ENCODE data around the gene PSMD13.
A peak's percentile ranks its signal among the peaks of the same experiment; 100 is the strongest.

The PSMD13 gene

GRCh38 chr11:200224-201003, 36.4 kb upstream of the PSMD13 start:
- TF ChIP-seq, protein P1, sequence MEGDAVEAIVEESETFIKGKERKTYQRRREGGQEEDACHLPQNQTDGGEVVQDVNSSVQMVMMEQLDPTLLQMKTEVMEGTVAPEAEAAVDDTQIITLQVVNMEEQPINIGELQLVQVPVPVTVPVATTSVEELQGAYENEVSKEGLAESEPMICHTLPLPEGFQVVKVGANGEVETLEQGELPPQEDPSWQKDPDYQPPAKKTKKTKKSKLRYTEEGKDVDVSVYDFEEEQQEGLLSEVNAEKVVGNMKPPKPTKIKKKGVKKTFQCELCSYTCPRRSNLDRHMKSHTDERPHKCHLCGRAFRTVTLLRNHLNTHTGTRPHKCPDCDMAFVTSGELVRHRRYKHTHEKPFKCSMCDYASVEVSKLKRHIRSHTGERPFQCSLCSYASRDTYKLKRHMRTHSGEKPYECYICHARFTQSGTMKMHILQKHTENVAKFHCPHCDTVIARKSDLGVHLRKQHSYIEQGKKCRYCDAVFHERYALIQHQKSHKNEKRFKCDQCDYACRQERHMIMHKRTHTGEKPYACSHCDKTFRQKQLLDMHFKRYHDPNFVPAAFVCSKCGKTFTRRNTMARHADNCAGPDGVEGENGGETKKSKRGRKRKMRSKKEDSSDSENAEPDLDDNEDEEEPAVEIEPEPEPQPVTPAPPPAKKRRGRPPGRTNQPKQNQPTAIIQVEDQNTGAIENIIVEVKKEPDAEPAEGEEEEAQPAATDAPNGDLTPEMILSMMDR (IDR thresholded peaks at IDR 0.05; ENCODE audit: unreplicated experiment in 3 of 3): no peak
- H3K27me3 Mint-ChIP-seq (ENCODE audit: low read depth): no peaks in the 10 kb centered on the region
- no peaks in the 10 kb centered on the region for H3K9me3 Mint-ChIP-seq
- H3K4me3 Mint-ChIP-seq: no peak overlapping the region
- H3K4me1 Mint-ChIP-seq: peaks cover 12% of the 10 kb centered on the region
- no peak overlapping the region for H3K27ac Mint-ChIP-seq
- peaks cover 19% of the 10 kb centered on the region for H3K36me3 Mint-ChIP-seq (ENCODE audit: low read depth)

DNA sequence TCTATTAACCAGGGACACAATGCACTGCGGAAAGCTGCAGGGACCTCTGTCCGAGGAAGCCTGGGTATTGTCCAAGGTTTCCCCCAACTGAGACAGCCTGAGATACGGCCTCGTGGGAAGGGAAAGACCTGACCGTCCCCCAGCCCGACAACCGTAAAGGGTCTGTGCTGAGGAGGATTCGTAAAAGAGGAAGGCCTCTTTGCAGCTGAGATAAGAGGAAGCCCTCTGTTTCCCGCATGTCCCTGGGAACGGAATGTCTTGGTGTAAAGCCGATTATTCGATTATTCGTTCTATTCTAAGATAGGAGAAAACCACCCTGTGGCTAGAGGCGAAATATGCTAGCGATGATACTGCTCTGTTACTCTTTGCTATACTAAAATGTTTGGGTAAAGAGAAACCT, 34.8 kb upstream of the PSMD13 start:
- Mint-ChIP-seq H3K27ac (no peak overlapping the region), H3K4me3 (no peak overlapping the region)

DNA sequence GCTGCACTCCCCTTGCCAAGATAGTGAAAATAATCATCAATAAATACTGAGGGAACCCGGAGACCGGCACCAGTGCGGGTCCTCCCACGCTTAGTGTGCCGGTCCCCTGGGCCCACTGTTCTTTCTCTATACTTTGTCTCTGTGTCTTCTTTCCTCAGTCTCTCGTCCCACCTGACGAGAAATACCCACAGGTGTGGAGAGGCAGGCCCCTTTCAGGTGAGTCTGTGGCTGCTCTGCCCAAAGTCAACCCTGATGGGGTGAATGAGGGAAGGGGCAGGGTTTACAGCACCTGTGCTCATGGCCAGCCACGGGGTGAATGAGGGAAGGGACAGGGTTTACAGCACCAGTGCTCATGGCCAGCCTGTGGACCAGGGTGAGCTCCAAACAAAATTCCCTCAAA, 34.3 kb upstream of the PSMD13 start:
- TF ChIP-seq, protein P1 (IDR thresholded peaks at IDR 0.05; ENCODE audit: unreplicated experiment in 3 of 3): no peak
- H3K4me1 Mint-ChIP-seq: peaks cover 20% of the 10 kb centered on the region
- H3K36me3 Mint-ChIP-seq (ENCODE audit: low read depth): peaks cover 19% of the 10 kb centered on the region
- no peaks in the 10 kb centered on the region for H3K9me3 Mint-ChIP-seq
- H3K27me3 Mint-ChIP-seq (ENCODE audit: low read depth): no peaks in the 10 kb centered on the region
- H3K27ac Mint-ChIP-seq: no peak overlapping the region
- no peak overlapping the region for H3K4me3 Mint-ChIP-seq

More for the DNA sequence above, 34.8 kb upstream of the PSMD13 start:
- Mint-ChIP-seq H3K36me3 (ENCODE audit: low read depth) (peaks cover 19% of the 10 kb centered on the region), H3K9me3 (no peaks in the 10 kb centered on the region), H3K4me1 (peaks cover 20% of the 10 kb centered on the region), H3K27me3 (ENCODE audit: low read depth) (no peaks in the 10 kb centered on the region)
- TF ChIP-seq, protein P1 (IDR thresholded peaks at IDR 0.05; ENCODE audit: unreplicated experiment in 3 of 3): no peak

DNA sequence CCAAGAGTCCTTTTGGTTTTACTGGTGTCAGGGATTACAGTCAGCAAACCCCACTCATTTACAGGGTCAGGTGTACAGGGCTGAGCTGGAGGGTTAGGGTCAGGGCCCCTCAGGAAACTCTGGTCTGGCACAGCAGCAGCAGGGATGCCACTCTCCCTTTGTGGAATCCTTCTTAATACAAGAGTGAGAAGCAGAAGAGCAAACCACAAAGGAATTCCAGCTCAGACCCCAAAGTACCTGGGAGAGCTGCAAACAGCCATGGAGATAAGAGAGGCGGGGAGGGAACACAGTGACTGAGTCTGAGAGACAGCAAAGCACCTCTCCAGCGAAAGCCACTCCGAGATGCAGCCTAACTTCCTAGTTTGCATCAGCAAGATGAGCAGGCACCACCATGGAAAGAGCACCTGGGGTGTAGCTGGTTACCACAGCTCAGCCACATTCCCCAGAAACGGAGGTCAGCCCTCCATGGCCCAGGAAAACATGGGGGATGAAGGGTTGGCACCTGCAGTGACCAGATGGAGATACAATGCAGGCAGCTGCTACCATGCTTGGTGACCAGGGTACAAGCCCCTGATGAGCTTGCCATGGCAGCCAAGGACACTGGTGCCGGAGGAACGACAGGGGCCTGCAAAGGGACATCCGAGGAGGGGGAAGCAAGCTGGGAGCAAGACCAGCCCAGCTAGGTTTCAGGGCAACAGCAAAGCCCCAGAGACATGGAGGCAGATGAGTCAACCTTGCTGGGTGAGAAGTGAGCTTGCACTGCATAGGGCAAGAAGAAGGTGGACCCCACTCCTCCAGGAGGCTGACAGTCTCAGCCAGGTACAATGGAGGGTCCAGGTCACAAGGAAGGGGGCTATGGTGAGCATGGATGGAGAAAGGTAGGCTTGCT, 33.5 kb upstream of the PSMD13 start:
- H3K27ac Mint-ChIP-seq: no peak overlapping the region
- H3K27me3 Mint-ChIP-seq (ENCODE audit: low read depth): no peaks in the 10 kb centered on the region
- TF ChIP-seq, protein P1 (IDR thresholded peaks at IDR 0.05; ENCODE audit: unreplicated experiment in 3 of 3): no peak
- H3K36me3 Mint-ChIP-seq (ENCODE audit: low read depth): peaks cover 19% of the 10 kb centered on the region
- peaks cover 20% of the 10 kb centered on the region for H3K4me1 Mint-ChIP-seq
- no peaks in the 10 kb centered on the region for H3K9me3 Mint-ChIP-seq
- peak overlapping the region; percentile 46 to 80 (median 71) for H3K4me3 Mint-ChIP-seq

- Mint-ChIP-seq H3K9me3 (no peaks in the 10 kb centered on the region), H3K4me3 (peak overlapping the region; percentile 37 to 96 (median 71)), H3K36me3 (ENCODE audit: low read depth) (peaks cover 19% of the 10 kb centered on the region), H3K27ac (no peak overlapping the region), H3K4me1 (peaks cover 20% of the 10 kb centered on the region), H3K27me3 (ENCODE audit: low read depth) (no peaks in the 10 kb centered on the region)
- TF ChIP-seq, protein P1 (IDR thresholded peaks at IDR 0.05; ENCODE audit: unreplicated experiment in 3 of 3): no peak
Observed at GRCh38 chr11:203945-204586, 32.7 kb upstream of the PSMD13 start.

Data from nephron (organoid).